Type B pancreatic cell (in vitro differentiated cells): Measurements from ENCODE around the gene MAP7D1. TPM values are rescaled to one million over a fixed set of nuclear protein-coding genes. Genes with fewer than 3 reads are reported as not detected.

Experiments used
- DNase-seq: peaks from one replicate; pipeline ENCODE4 v3.0.0; 2021; ENCODE audit warnings: mixed read lengths; ENCODE audit not compliant: unreplicated experiment; ENCODE audit errors: extremely low spot score
- H3K27ac Mint-ChIP-seq: 2 replicates; pipeline ENCODE4 v1.8.0; 2021; ENCODE audit warnings: mild to moderate bottlenecking, mixed read lengths
- H3K27me3 Mint-ChIP-seq: 2 replicates; pipeline ENCODE4 v1.8.0; 2021; ENCODE audit warnings: mixed read lengths
- H3K36me3 Mint-ChIP-seq: 2 replicates; pipeline ENCODE4 v1.8.0; 2021; ENCODE audit warnings: mixed read lengths
- H3K4me1 Mint-ChIP-seq: one replicate; pipeline ENCODE4 v1.8.0; 2021; ENCODE audit warnings: mixed read lengths; ENCODE audit not compliant: unreplicated experiment
- H3K4me3 Mint-ChIP-seq: 2 replicates; pipeline ENCODE4 v1.8.0; 2021; ENCODE audit warnings: mild to moderate bottlenecking, mixed read lengths
- H3K9me3 Mint-ChIP-seq: 2 replicates; pipeline ENCODE4 v1.8.0; 2021; ENCODE audit warnings: mixed read lengths
- total RNA-seq: library from RNA; stranded (reverse); gene quantifications from 2 replicates; pipeline ENCODE4 v1.2.1, GENCODE V29; 2021; ENCODE audit warnings: low replicate concordance
- TF ChIP-seq, protein P1 (sequence below): fragments of 200-600 bp; sonication (generic); conservative IDR thresholded peaks from 2 replicates; pipeline ENCODE4 v1.5.0; 2021; ENCODE audit warnings: antibody characterized with exemption, mild to moderate bottlenecking

Gene MAP7D1
- total RNA-seq, 1 donor from 2014 or later: 112 TPM

DNA sequence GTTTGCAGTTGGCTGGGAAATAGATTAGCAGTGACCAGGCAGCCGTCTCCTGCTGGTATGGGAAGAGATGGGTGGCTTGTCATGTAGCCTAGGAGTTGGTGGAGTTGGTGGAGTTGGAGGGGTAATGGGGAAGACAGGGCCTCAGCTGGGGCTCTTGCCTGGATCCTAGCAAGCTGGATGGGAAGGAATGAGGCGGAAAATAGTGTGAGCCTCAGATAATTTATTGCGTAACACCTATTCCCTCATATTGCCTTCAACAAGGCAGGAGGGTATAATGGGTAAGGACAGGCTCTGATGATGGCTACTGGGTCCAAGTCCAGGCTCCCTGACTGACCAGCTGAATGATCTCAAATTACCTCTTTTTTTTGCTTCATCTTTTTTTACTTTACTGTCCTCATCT lies 12.6 kb downstream of the MAP7D1 start:
- peak overlapping the region; percentile 64 for H3K27ac Mint-ChIP-seq
- H3K36me3 Mint-ChIP-seq: peaks cover 19% of the 10 kb centered on the region
- DNase-seq: no peak
- peaks cover 13% of the 10 kb centered on the region for H3K4me1 Mint-ChIP-seq
- TF ChIP-seq, protein P1, sequence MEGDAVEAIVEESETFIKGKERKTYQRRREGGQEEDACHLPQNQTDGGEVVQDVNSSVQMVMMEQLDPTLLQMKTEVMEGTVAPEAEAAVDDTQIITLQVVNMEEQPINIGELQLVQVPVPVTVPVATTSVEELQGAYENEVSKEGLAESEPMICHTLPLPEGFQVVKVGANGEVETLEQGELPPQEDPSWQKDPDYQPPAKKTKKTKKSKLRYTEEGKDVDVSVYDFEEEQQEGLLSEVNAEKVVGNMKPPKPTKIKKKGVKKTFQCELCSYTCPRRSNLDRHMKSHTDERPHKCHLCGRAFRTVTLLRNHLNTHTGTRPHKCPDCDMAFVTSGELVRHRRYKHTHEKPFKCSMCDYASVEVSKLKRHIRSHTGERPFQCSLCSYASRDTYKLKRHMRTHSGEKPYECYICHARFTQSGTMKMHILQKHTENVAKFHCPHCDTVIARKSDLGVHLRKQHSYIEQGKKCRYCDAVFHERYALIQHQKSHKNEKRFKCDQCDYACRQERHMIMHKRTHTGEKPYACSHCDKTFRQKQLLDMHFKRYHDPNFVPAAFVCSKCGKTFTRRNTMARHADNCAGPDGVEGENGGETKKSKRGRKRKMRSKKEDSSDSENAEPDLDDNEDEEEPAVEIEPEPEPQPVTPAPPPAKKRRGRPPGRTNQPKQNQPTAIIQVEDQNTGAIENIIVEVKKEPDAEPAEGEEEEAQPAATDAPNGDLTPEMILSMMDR: no peak
- no peaks in the 10 kb centered on the region for H3K9me3 Mint-ChIP-seq
- H3K4me3 Mint-ChIP-seq: no peak overlapping the region
- H3K27me3 Mint-ChIP-seq: no peaks in the 10 kb centered on the region

DNA sequence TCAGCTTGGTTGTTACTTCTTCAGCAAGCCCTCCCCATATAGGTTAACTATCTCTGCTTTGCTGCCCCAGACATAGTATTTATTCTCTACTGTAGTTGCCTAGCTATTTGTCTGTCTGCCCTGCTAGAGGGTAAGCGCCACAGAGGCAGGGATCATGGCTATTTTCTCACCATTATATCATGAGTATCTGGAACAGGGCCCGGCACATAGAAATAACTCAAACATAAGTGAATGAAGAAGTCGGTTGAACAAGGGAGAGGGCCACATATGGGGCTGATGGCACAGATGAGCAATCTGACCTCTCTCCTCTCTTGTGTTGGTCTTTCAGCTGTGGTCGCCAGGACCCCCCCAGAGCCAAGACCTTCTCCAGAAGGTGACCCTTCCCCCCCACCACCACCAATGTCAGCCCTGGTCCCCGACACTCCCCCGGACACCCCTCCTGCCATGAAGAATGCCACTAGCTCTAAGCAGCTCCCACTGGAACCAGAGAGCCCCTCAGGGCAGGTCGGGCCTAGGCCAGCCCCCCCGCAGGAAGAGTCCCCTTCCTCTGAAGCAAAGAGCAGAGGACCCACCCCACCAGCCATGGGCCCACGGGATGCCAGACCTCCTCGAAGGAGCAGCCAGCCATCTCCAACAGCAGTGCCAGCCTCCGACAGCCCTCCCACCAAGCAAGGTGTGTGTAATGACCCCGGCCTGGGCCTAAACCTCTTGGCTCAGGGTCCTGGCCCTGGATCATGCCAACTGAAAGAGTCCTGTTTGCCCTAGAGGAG lies 14.9 kb downstream of the MAP7D1 start:
- DNase-seq: no peak
- H3K4me1 Mint-ChIP-seq: peaks cover 13% of the 10 kb centered on the region
- no peaks in the 10 kb centered on the region for H3K9me3 Mint-ChIP-seq
- no peak overlapping the region for H3K27ac Mint-ChIP-seq
- TF ChIP-seq, protein P1: no peak
- H3K27me3 Mint-ChIP-seq: no peaks in the 10 kb centered on the region
- no peak overlapping the region for H3K4me3 Mint-ChIP-seq
- peaks cover 22% of the 10 kb centered on the region for H3K36me3 Mint-ChIP-seq

DNA sequence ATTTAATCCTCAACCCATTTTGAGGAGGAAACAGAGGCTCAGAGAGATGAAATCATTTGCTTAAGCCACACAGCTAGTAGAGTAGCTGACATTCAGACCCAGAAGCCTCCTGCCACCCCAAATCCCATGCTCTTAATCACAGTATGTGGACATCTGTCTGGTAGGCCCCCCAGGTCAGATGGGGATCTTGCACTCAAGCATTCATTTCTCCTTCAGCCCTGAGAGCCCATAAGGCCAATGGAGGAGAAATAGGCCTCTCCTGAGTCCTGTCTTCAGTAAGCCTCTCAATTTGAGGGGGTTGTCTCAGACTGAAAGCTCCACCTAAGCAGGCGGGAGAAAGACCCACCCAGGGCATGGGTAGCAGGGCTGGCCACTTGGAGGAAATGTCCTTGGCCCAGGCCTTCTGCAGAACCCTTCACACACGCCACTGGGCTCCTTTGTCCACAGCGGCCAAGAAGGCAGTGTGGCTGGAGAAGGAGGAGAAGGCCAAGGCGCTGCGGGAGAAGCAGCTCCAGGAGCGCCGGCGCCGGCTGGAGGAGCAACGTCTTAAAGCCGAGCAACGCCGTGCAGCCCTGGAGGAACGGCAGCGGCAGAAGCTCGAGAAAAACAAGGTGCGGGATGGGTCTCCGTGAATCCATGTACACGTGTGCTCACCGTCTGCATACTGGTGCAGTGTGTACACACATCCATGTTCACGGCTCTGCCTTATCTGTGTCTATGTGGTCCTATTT lies 16.2 kb downstream of the MAP7D1 start:
- Mint-ChIP-seq H3K36me3 (peaks cover 15% of the 10 kb centered on the region), H3K27me3 (no peaks in the 10 kb centered on the region), H3K9me3 (no peaks in the 10 kb centered on the region), H3K4me3 (no peak overlapping the region), H3K4me1 (peaks cover 5% of the 10 kb centered on the region), H3K27ac (no peak overlapping the region)
- no peak for DNase-seq
- TF ChIP-seq, protein P1: no peak

DNA sequence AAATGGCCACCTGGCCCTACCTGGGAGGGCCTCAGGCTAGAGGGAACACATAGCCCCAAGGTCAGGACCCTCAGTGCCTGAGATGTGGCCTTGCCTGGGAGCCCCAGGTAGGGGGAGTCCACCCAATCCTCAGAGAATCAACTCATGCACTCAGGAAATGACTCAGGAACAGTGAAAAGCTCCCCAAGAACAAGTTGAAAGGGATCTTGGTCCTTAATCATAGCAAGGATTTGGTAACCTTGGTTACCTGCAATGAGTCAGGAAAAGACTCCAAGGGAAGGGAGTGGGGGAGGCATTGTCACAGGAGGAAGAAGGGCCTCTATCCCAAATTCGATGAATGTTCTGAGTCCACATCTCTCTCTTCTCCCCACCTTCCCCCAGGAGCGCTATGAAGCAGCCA lies 17.0 kb downstream of the MAP7D1 start:
- Mint-ChIP-seq H3K27ac (no peak overlapping the region), H3K27me3 (no peaks in the 10 kb centered on the region), H3K4me3 (no peak overlapping the region), H3K4me1 (peaks cover 4% of the 10 kb centered on the region), H3K36me3 (peaks cover 18% of the 10 kb centered on the region), H3K9me3 (no peaks in the 10 kb centered on the region)
- TF ChIP-seq, protein P1: no peak
- DNase-seq: no peak

DNA sequence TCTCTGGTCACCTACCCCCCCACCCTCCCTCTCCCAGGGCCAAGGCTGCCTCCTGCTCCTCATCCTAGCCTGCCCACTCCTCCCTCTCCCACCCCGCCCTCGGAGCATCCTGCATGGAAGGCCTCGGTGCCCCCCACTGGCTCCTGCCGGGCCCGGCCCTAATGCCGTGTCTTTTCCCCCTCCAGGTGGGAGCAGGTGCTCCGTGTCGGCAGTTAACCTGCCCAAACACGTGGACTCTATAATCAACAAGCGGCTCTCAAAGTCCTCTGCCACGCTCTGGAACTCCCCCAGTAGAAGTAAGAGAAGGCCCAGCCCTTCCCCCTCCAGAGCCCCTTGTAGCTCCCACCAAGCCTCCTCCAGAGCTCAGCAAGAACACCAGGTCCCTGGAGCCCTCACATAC lies 18.8 kb downstream of the MAP7D1 start:
- Mint-ChIP-seq H3K9me3 (no peaks in the 10 kb centered on the region), H3K4me3 (no peak overlapping the region), H3K27me3 (no peaks in the 10 kb centered on the region), H3K4me1 (no peaks in the 10 kb centered on the region), H3K27ac (no peak overlapping the region), H3K36me3 (peaks cover 12% of the 10 kb centered on the region)
- no peak for DNase-seq
- TF ChIP-seq, protein P1: no peak
